Hepatocyte (in vitro differentiated cells): ENCODE measurements around the gene UBA5. TPM values are rescaled to one million over a fixed set of nuclear protein-coding genes. Genes with fewer than 3 reads are reported as not detected.

Source experiments
- DNase-seq: peaks from one replicate; pipeline ENCODE4 v3.0.0-alpha.2; 2016; ENCODE audit warnings: low spot score
- H2AFZ ChIP-seq: fragments of 200-600 bp; sonication (generic); 2 replicates; pipeline ENCODE4 v1.6.0; 2016; ENCODE audit warnings: antibody characterized with exemption, mild to moderate bottlenecking
- H3K27ac ChIP-seq: fragments of 200-600 bp; sonication (generic); 2 replicates; pipeline ENCODE4 v1.5.1; 2016; ENCODE audit warnings: mild to moderate bottlenecking
- H3K27me3 ChIP-seq: fragments of 200-600 bp; sonication (generic); 2 replicates; pipeline ENCODE4 v1.6.1; 2016
- H3K36me3 ChIP-seq: fragments of 200-600 bp; sonication (generic); replicated peaks from 2 replicates; pipeline ENCODE4 v1.5.1; 2016; ENCODE audit warnings: low read depth; ENCODE audit not compliant: insufficient read depth
- H3K4me1 ChIP-seq: fragments of 200-600 bp; sonication (generic); 2 replicates; pipeline ENCODE4 v1.5.1; 2016; ENCODE audit warnings: mild to moderate bottlenecking, moderate library complexity; ENCODE audit not compliant: insufficient read depth
- H3K4me2 ChIP-seq: fragments of 200-600 bp; sonication (generic); 2 replicates; pipeline ENCODE4 v1.6.0; 2016
- H3K4me3 ChIP-seq: fragments of 200-600 bp; sonication (generic); 2 replicates; pipeline ENCODE4 v1.5.1; 2016; ENCODE audit warnings: mild to moderate bottlenecking
- H3K79me2 ChIP-seq: fragments of 200-600 bp; sonication (generic); 2 replicates; pipeline ENCODE4 v1.6.0; 2017; ENCODE audit warnings: mild to moderate bottlenecking
- H3K9me2 ChIP-seq: fragments of 200-600 bp; sonication (generic); replicated peaks from 2 replicates; pipeline ENCODE4 v1.6.0; 2017; ENCODE audit warnings: mild to moderate bottlenecking; ENCODE audit not compliant: insufficient read depth
- H3K9me3 ChIP-seq: fragments of 200-600 bp; sonication (generic); 2 replicates; pipeline ENCODE4 v1.5.1; 2016; ENCODE audit warnings: low read depth, mild to moderate bottlenecking
- H4K20me1 ChIP-seq: fragments of 200-600 bp; sonication (generic); 2 replicates; pipeline ENCODE4 v1.6.0; 2016; ENCODE audit warnings: mild to moderate bottlenecking; ENCODE audit not compliant: insufficient read depth, poor library complexity, severe bottlenecking
- EZH2 ChIP-seq: fragments of 200-600 bp; sonication (generic); IDR thresholded peaks from 2 replicates; pipeline ENCODE4 v1.6.1; 2016; ENCODE audit warnings: antibody characterized with exemption, mild to moderate bottlenecking, borderline replicate concordance
- EZH2phosphoT487 ChIP-seq: fragments of 200-600 bp; sonication (generic); IDR thresholded peaks from one replicate; pipeline ENCODE4 v1.6.1; 2018; ENCODE audit warnings: antibody characterized with exemption, mild to moderate bottlenecking, low read depth, moderate library complexity; ENCODE audit not compliant: unreplicated experiment, severe bottlenecking
- WGBS: methylation state at CpG from one replicate; pipeline ENCODE4 v1.1.6; 2016; ENCODE audit warnings: low lambda C conversion rate; ENCODE audit errors: missing lambda C conversion rate; 5-methylcytosine and 5-hydroxymethylcytosine counted together
- polyA plus RNA-seq: library from polyadenylated mRNA; unstranded; fragments of >200 nt; fragmentation: Nextera tagmentation; extraction: Ambion mirVana; gene quantifications from 2 replicates; pipeline ENCODE4 v1.2.1, GENCODE V29; 2016
- total RNA-seq: library from RNA; depleted of rRNA; stranded (reverse); fragments of >200 nt; gene quantifications from 2 replicates; pipeline ENCODE4 v1.2.3, GENCODE V29; 2014
- TF ChIP-seq, protein P1 (sequence below): fragments of 200-600 bp; sonication (generic); IDR thresholded peaks from 2 replicates; pipeline ENCODE4 v1.5.1; 2016; ENCODE audit warnings: antibody characterized with exemption, mild to moderate bottlenecking; ENCODE audit not compliant: poor library complexity

UBA5 gene
- total and polyA plus RNA-seq, 2 experiments from 2014 or later = 26.9 to 42.4 TPM

DNA sequence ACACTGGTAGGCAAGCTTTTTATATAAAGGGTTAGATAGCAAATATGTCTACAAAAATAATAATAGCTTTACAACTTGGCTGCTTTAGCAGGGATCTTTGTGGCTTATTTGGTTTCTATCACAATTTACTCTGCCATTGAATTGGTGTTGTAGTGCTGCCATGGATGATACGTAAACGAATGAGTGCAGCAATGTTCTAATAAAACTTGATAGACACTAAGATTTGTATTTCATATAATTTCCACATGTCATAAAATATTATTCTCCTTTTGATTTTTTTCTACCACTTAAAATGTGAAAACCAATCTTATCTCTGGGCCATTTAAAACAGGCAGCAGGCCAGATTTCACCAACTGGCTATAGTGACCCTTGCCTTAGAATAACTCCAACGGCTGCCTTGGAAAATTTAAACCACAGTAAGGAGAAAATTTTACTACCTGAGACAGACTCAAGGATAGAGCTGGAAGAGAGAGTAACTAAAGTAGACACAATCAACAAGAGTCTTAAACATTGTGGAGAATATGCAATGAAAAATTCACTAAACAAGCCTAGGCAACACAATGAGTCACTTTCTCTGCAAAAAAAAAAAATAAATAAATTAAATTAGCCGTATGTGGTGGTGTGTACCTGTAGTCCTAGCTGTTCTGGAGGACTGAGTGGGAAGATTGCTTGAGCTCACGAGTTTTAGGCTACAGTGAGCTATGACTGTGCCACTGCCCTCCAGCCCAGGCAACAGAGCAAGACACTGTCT, 54.0 kb downstream of the UBA5 start:
- Histone ChIP-seq H3K4me1 (no peaks in the 10 kb centered on the region), H3K9me3 (no peaks in the 10 kb centered on the region), H3K27ac (no peak overlapping the region), H3K27me3 (no peaks in the 10 kb centered on the region), H3K4me3 (no peak overlapping the region), H3K4me2 (no peak overlapping the region), H3K36me3 (no peaks in the 10 kb centered on the region), H2AFZ (no peak overlapping the region), H3K79me2 (peaks cover 11% of the 10 kb centered on the region), H3K9me2 (no peaks in the 10 kb centered on the region), H4K20me1 (peaks cover 4% of the 10 kb centered on the region)
- no peak for DNase-seq
- WGBS = 96% methylated on average over 5 of the region's 5 CpGs
- TF ChIP-seq, protein P1, sequence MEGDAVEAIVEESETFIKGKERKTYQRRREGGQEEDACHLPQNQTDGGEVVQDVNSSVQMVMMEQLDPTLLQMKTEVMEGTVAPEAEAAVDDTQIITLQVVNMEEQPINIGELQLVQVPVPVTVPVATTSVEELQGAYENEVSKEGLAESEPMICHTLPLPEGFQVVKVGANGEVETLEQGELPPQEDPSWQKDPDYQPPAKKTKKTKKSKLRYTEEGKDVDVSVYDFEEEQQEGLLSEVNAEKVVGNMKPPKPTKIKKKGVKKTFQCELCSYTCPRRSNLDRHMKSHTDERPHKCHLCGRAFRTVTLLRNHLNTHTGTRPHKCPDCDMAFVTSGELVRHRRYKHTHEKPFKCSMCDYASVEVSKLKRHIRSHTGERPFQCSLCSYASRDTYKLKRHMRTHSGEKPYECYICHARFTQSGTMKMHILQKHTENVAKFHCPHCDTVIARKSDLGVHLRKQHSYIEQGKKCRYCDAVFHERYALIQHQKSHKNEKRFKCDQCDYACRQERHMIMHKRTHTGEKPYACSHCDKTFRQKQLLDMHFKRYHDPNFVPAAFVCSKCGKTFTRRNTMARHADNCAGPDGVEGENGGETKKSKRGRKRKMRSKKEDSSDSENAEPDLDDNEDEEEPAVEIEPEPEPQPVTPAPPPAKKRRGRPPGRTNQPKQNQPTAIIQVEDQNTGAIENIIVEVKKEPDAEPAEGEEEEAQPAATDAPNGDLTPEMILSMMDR = no peak

DNA sequence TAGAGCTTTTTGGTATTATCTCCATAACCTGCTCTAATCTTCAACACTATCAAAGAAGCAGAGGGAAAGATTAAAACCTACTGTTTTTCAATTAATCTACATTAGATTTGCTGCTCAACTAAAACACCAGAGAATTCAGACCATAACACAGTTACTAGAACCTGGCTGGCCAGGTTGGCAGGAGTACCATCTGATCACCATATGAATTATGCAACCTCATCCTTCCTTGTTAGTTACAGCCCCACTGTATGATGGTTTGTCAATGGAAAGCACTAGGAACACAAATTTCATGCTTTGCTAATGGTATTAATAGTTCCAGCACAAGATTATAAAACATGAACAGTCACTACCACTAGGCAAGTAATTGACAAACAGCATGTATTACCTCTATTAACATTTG, 56.2 kb downstream of the UBA5 start:
- no peaks in the 10 kb centered on the region for H3K9me2 ChIP-seq
- no peak for DNase-seq
- peaks cover 16% of the 10 kb centered on the region for H3K4me1 ChIP-seq
- TF ChIP-seq EZH2phosphoT487 (no peak), EZH2 (no peak)
- TF ChIP-seq, protein P1 = no peak
- peaks cover 32% of the 10 kb centered on the region for H3K79me2 ChIP-seq
- H3K9me3 ChIP-seq = no peaks in the 10 kb centered on the region
- no peaks in the 10 kb centered on the region for H3K36me3 ChIP-seq
- H3K27ac ChIP-seq = no peak overlapping the region
- H3K4me2 ChIP-seq = no peak overlapping the region
- no peaks in the 10 kb centered on the region for H3K27me3 ChIP-seq
- H2AFZ ChIP-seq = no peak overlapping the region
- peaks cover 26% of the 10 kb centered on the region for H4K20me1 ChIP-seq
- no peak overlapping the region for H3K4me3 ChIP-seq

DNA sequence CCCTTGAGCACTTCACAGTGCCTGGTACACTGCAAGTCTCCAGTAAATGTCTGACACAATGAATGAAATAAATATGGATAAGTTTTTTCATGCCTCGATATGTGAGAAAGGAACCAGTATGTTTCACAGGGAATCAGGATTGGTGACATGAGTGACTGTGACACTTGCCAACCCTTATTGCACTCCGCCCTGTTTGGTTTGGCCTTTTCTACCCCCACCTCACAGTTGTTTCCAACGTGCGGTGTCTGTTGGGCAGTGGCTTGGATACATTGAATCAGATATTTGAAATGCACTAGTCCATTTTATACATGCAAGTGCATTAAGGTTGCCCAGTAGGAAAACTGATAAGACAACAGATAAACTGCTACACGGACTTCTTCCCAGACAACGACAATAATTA, 60.1 kb downstream of the UBA5 start:
- WGBS = 68% methylated on average over 6 of the region's 6 CpGs
- DNase-seq = no peak

More for the DNA sequence above, 60.1 kb downstream of the UBA5 start:
- Histone ChIP-seq H3K4me1 (peaks cover 23% of the 10 kb centered on the region), H3K27me3 (no peaks in the 10 kb centered on the region), H3K79me2 (peaks cover 34% of the 10 kb centered on the region), H3K4me3 (no peak overlapping the region), H3K36me3 (no peaks in the 10 kb centered on the region), H3K27ac (no peak overlapping the region), H3K4me2 (peak overlapping the region; percentile 91), H2AFZ (no peak overlapping the region), H3K9me3 (no peaks in the 10 kb centered on the region), H4K20me1 (peaks cover 27% of the 10 kb centered on the region), H3K9me2 (no peaks in the 10 kb centered on the region)
- TF ChIP-seq, protein P1 = no peak
- TF ChIP-seq EZH2phosphoT487 (no peak), EZH2 (no peak)
